Gastroesophageal sphincter (tissue), 3 donors: ENCODE results near the gene DONSON.
"Not testable (repeated sequence)": the region's sequence is repeated elsewhere in the genome, so short reads cannot be mapped to it uniquely, and the experiment has no call there.

ENCODE experiments used
- EP300 ChIP-seq: sonication (generic); formaldehyde crosslinking; IDR thresholded peaks from one replicate; pipeline ENCODE4 v1.6.1; 2017; ENCODE audit warnings: antibody characterized with exemption, mild to moderate bottlenecking
- TF ChIP-seq, protein P1 (sequence below), 4 experiments: fragments of 200-600 bp in 2 of 4; fragments of 450-650 bp in 2 of 4; sonication (generic) in 1 of 4; IDR thresholded peaks; one replicate each; pipeline ENCODE4 v1.5.1; 2017 to 2019; ENCODE audit warnings: antibody characterized with exemption in 4 of 4, mild to moderate bottlenecking in 2 of 4, moderate library complexity in 2 of 4

DNA sequence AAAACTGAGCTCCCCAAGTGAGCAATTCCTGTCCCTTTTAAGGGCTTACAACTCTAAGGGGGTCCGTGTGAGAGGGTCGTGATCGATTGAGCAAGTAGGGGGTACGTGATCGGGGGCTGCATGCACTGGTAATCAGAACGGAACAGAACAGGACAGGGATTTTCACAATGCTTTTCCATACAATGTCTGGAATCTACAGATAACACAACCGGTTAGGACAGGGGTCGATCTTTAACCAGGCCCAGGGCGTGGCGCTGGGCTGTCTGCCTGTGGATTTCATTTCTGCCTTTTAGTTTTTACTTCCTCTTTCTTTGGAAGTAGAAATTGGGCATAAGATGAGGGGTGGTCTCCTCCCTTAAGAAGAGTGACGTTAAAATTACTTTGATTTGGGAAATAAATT, 29.1 kb upstream of the DONSON start:
- TF ChIP-seq, protein P1, sequence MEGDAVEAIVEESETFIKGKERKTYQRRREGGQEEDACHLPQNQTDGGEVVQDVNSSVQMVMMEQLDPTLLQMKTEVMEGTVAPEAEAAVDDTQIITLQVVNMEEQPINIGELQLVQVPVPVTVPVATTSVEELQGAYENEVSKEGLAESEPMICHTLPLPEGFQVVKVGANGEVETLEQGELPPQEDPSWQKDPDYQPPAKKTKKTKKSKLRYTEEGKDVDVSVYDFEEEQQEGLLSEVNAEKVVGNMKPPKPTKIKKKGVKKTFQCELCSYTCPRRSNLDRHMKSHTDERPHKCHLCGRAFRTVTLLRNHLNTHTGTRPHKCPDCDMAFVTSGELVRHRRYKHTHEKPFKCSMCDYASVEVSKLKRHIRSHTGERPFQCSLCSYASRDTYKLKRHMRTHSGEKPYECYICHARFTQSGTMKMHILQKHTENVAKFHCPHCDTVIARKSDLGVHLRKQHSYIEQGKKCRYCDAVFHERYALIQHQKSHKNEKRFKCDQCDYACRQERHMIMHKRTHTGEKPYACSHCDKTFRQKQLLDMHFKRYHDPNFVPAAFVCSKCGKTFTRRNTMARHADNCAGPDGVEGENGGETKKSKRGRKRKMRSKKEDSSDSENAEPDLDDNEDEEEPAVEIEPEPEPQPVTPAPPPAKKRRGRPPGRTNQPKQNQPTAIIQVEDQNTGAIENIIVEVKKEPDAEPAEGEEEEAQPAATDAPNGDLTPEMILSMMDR (IDR thresholded peaks at IDR 0.05) = not testable (repeated sequence)
- not testable (repeated sequence) for TF ChIP-seq EP300
